ENCODE data around the gene GREB1.

The GREB1 gene

GRCh38 chr2:11509657-11510360 lies 24.0 kb upstream of the GREB1 start:
- no peak for ATAC-seq

- ATAC-seq = no peak
Observed at GRCh38 chr2:11512431-11512830, 21.4 kb upstream of the GREB1 start.

GRCh38 chr2:11513319-11513718 lies 20.5 kb upstream of the GREB1 start:
- ATAC-seq = no peak

- no peak for ATAC-seq
Observed at GRCh38 chr2:11514081-11514730, 19.6 kb upstream of the GREB1 start.

GRCh38 chr2:11514904-11515303 lies 18.9 kb upstream of the GREB1 start:
- ATAC-seq = no peak

- ATAC-seq = no peak
Observed at GRCh38 chr2:11515490-11515981, 18.3 kb upstream of the GREB1 start.

GRCh38 chr2:11516984-11517648 lies 16.7 kb upstream of the GREB1 start:
- ATAC-seq = no peak

- ATAC-seq = no peak
Observed at GRCh38 chr2:11517906-11518305, 15.9 kb upstream of the GREB1 start.

- no peak for ATAC-seq
Observed at GRCh38 chr2:11520092-11520693, 13.7 kb upstream of the GREB1 start.

GRCh38 chr2:11521775-11522174 lies 12.1 kb upstream of the GREB1 start:
- ATAC-seq = no peak

GRCh38 chr2:11524470-11524869 lies 9.4 kb upstream of the GREB1 start:
- ATAC-seq = no peak

- ATAC-seq = no peak
Observed at GRCh38 chr2:11525762-11526161, 8.1 kb upstream of the GREB1 start.

- no peak for ATAC-seq
Observed at GRCh38 chr2:11527001-11527400, 6.8 kb upstream of the GREB1 start.

GRCh38 chr2:11528228-11528627 lies 5.6 kb upstream of the GREB1 start:
- ATAC-seq = no peak

- ATAC-seq = no peak
Observed at GRCh38 chr2:11530864-11531465, 2.9 kb upstream of the GREB1 start.

- ATAC-seq = no peak
Observed at GRCh38 chr2:11532416-11533055, 1.3 kb upstream of the GREB1 start.

- no peak for ATAC-seq
Observed at GRCh38 chr2:11534071-11534745, 363 bp downstream of the GREB1 start.

- no peak for ATAC-seq
Observed at GRCh38 chr2:11534746-11535484, 1.1 kb downstream of the GREB1 start.

- no peak for ATAC-seq
Observed at GRCh38 chr2:11535899-11536344, 2.1 kb downstream of the GREB1 start.

- ATAC-seq = no peak
Observed at GRCh38 chr2:11537951-11538350, 4.1 kb downstream of the GREB1 start.

All from activated CD4-positive, CD25-positive, alpha-beta regulatory T cell treated with anti-CD3 and anti-CD28 coated beads, Interleukin-2, amount 50 U/mL, for 24 hours (primary cell).